Smooth muscle cell (in vitro differentiated cells): ENCODE data around the gene GINS2. TPM values are rescaled to one million over a fixed set of nuclear protein-coding genes. Genes with fewer than 3 reads are reported as not detected.

Experiments
- DNase-seq: peaks from one replicate; lab custom pipeline; 2025; ENCODE audit not compliant: unreplicated experiment; lab: John Stamatoyannopoulos, UW
- H2AFZ ChIP-seq: fragments of 200-600 bp; sonication (generic); 2 replicates; pipeline ENCODE4 v1.6.0; 2016; ENCODE audit warnings: antibody characterized with exemption, low read depth, mild to moderate bottlenecking
- H3F3A ChIP-seq: fragments of 200-600 bp; sonication (generic); 2 replicates; pipeline ENCODE4 v1.6.0; 2017; ENCODE audit warnings: antibody characterized with exemption, low read depth
- H3K27ac ChIP-seq: fragments of 200-600 bp; sonication (generic); 2 replicates; pipeline ENCODE4 v1.5.1; 2016; ENCODE audit warnings: low read depth, mild to moderate bottlenecking
- H3K27me3 ChIP-seq: fragments of 200-600 bp; sonication (generic); 2 replicates; pipeline ENCODE4 v1.6.1; 2016; ENCODE audit warnings: low read depth, mild to moderate bottlenecking
- H3K36me3 ChIP-seq: fragments of 200-600 bp; sonication (generic); 2 replicates; pipeline ENCODE4 v1.5.1; 2016; ENCODE audit warnings: low read depth
- H3K4me1 ChIP-seq: fragments of 200-600 bp; sonication (generic); 2 replicates; pipeline ENCODE4 v1.5.1; 2016; ENCODE audit warnings: low read depth
- H3K4me2 ChIP-seq: fragments of 200-600 bp; sonication (generic); 2 replicates; pipeline ENCODE4 v1.6.0; 2016; ENCODE audit warnings: mild to moderate bottlenecking
- H3K4me3 ChIP-seq: fragments of 200-600 bp; sonication (generic); 2 replicates; pipeline ENCODE4 v1.5.1; 2016; ENCODE audit warnings: mild to moderate bottlenecking
- H3K79me2 ChIP-seq: fragments of 200-600 bp; sonication (generic); 2 replicates; pipeline ENCODE4 v1.6.0; 2016; ENCODE audit warnings: low read depth, mild to moderate bottlenecking
- H3K9ac ChIP-seq: fragments of 200-600 bp; sonication (generic); 2 replicates; pipeline ENCODE4 v1.6.0; 2016; ENCODE audit warnings: low read depth
- H3K9me3 ChIP-seq: fragments of 200-600 bp; sonication (generic); replicated peaks from 2 replicates; pipeline ENCODE4 v1.5.1; 2016; ENCODE audit warnings: low read depth
- H4K20me1 ChIP-seq: fragments of 200-600 bp; sonication (generic); 2 replicates; pipeline ENCODE4 v1.6.0; 2016; ENCODE audit warnings: low read depth
- WGBS: methylation state at CpG from one replicate; pipeline ENCODE4 v1.1.7; 2016; ENCODE audit warnings: low lambda C conversion rate; 5-methylcytosine and 5-hydroxymethylcytosine counted together
- polyA plus RNA-seq: library from polyadenylated mRNA; unstranded; fragments of >200 nt; fragmentation: Nextera tagmentation; extraction: Ambion mirVana; gene quantifications from 2 replicates; pipeline ENCODE4 v1.2.1, GENCODE V29; 2016
- total RNA-seq: library from RNA; depleted of rRNA; stranded (reverse); fragments of >200 nt; gene quantifications from 2 replicates; pipeline ENCODE4 v1.2.3, GENCODE V29; 2014
- TF ChIP-seq, protein P1 (sequence below): fragments of 200-600 bp; sonication (generic); IDR thresholded peaks from 2 replicates; pipeline ENCODE4 v1.5.1; 2017; ENCODE audit warnings: borderline replicate concordance, mild to moderate bottlenecking, antibody characterized with exemption; ENCODE audit not compliant: insufficient read depth, poor library complexity, severe bottlenecking

GINS2 gene
- total and polyA plus RNA-seq, 2 experiments from 2014 or later, result 6.7 to 10.4 TPM

DNA sequence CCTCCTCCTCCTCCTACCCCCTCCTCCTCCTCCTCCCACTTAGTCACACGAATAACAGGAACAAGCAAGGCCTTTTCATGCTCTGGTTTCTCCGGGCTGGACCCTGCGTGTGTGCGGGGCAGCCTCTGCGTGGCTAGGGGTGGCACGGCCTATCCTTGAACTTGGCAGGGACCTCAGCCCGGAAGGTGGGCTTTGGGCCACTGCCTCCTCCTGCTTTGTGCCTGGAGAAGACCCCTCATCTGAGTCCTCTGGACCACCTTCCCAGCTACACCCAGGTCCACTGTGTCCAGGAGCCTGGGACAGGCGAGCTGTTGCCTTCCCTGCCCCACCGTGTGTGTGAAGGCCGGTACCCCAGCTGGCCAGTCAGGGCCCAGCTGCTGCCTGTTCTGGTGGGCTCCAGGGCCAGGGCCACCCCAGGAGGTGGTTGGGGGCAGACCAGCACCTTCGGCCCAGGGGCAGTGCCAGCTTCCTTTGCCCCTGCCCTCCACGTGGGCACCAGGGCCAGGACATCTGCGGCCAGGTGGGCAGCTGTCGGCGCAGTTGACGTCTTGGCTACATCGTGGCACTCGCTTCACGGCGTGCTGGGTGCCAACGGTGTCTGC is 35.4 kb downstream of the GINS2 start:
- no peak overlapping the region for H3K9ac ChIP-seq
- no peak overlapping the region for H3K4me3 ChIP-seq
- H3K27ac ChIP-seq, result no peak overlapping the region
- no peaks in the 10 kb centered on the region for H3F3A ChIP-seq
- WGBS, result 97% methylated on average over 20 of the region's 21 CpGs
- no peak overlapping the region for H3K4me2 ChIP-seq
- no peaks in the 10 kb centered on the region for H3K27me3 ChIP-seq
- peaks cover 7% of the 10 kb centered on the region for H3K4me1 ChIP-seq
- no peaks in the 10 kb centered on the region for H3K9me3 ChIP-seq
- H2AFZ ChIP-seq, result no peak overlapping the region
- H3K36me3 ChIP-seq, result no peaks in the 10 kb centered on the region
- TF ChIP-seq, protein P1, sequence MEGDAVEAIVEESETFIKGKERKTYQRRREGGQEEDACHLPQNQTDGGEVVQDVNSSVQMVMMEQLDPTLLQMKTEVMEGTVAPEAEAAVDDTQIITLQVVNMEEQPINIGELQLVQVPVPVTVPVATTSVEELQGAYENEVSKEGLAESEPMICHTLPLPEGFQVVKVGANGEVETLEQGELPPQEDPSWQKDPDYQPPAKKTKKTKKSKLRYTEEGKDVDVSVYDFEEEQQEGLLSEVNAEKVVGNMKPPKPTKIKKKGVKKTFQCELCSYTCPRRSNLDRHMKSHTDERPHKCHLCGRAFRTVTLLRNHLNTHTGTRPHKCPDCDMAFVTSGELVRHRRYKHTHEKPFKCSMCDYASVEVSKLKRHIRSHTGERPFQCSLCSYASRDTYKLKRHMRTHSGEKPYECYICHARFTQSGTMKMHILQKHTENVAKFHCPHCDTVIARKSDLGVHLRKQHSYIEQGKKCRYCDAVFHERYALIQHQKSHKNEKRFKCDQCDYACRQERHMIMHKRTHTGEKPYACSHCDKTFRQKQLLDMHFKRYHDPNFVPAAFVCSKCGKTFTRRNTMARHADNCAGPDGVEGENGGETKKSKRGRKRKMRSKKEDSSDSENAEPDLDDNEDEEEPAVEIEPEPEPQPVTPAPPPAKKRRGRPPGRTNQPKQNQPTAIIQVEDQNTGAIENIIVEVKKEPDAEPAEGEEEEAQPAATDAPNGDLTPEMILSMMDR, result no peak
- no peaks in the 10 kb centered on the region for H3K79me2 ChIP-seq
- no peak for DNase-seq
- H4K20me1 ChIP-seq, result peaks cover 79% of the 10 kb centered on the region

DNA sequence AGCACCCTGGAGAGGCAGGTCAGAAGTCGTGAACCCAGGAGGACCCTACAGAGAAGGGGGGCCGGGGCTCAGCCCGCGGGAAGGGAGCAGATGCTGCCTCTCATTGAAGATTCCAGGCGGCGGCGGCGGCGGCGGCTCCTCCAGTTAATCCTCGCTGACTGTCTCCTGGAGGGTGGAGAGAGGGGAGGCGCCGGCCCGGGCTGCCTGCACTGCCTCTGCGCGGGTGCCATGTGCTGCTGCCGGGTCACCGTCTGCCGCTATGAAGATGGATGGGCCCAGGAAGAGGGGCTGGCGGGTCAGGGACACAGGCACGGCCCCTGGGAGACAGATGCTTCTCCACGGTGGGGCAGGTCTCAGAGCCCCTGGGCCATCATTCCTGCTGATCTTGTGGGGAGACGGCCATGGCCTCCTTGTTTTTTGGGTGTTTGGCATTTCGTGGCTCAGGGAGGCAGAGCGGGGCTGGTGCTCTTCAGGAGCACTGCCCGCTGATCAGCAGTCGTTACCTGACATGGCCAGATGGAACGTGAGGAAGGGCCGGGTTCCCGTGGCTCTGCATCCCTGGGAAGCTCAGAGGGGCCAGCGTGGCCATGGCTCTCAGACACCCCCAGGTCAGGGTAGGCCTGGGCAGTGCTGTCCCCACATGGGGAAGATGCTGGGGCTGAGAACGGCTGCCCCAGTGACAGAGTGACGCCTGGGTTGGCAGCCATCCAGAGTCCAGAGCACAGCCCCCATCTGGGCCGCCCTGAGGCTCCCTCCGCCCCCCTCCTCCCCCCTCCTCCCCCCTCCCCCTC is 36.1 kb downstream of the GINS2 start:
- 80% methylated on average over 30 of the region's 35 CpGs for WGBS
- peaks cover 7% of the 10 kb centered on the region for H3K4me1 ChIP-seq
- H3K36me3 ChIP-seq, result no peaks in the 10 kb centered on the region
- no peaks in the 10 kb centered on the region for H3K9me3 ChIP-seq
- no peaks in the 10 kb centered on the region for H3K79me2 ChIP-seq
- no peak overlapping the region for H3K27ac ChIP-seq
- H3F3A ChIP-seq, result no peaks in the 10 kb centered on the region
- no peak overlapping the region for H3K4me2 ChIP-seq
- DNase-seq, result no peak
- peaks cover 87% of the 10 kb centered on the region for H4K20me1 ChIP-seq
- H2AFZ ChIP-seq, result no peak overlapping the region
- no peak overlapping the region for H3K4me3 ChIP-seq
- no peaks in the 10 kb centered on the region for H3K27me3 ChIP-seq
- TF ChIP-seq, protein P1, result no peak
- H3K9ac ChIP-seq, result no peak overlapping the region

DNA sequence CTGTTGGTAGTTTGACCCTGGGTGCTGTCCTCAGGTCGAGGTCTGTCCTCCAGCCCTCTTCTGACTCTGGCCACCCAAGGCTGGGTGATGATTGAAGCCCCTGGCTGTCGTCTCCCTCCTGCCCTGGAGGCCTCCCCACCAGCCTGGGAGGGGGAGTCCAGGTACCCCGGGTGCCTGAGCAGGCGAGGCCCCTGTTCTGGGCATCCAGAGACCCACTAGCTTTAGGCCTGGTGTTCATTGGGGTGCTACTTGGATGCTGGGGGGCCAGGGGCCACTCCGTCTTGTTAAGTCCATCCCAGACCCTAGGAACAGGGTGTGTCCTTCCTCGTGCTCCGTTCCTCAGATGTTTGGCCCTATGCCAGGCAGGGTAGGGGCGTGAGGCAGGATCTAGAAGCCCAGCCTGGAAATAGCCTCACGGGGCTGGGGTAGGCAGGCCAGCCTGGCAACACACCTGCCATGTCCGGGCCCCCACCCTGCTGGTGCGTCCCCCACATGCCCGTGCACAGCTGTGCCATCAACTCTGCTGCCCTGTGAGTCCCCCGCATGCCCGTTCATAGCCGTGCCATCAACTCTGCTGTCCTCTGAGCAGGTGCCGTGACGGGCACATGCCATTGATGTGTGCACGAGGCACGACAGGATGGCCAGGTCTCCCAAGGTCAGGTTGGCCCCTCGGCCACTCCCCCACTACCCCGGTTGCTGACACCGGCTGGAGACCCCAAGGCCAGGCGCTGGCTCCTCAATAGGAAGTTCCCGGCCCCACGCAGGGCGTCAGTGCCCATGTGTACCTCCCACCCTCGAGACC is 36.9 kb downstream of the GINS2 start:
- 94% methylated on average over 24 of the region's 27 CpGs for WGBS
- H3K9me3 ChIP-seq, result no peaks in the 10 kb centered on the region
- no peak overlapping the region for H3K4me2 ChIP-seq

More for the DNA sequence above, 36.9 kb downstream of the GINS2 start:
- H3K4me3 ChIP-seq, result no peak overlapping the region
- H3K9ac ChIP-seq, result no peak overlapping the region
- peaks cover 4% of the 10 kb centered on the region for H3K79me2 ChIP-seq
- no peaks in the 10 kb centered on the region for H3K36me3 ChIP-seq
- H4K20me1 ChIP-seq, result peaks cover 93% of the 10 kb centered on the region
- no peaks in the 10 kb centered on the region for H3K27me3 ChIP-seq
- H2AFZ ChIP-seq, result no peak overlapping the region
- TF ChIP-seq, protein P1, result no peak
- DNase-seq, result no peak
- no peak overlapping the region for H3K27ac ChIP-seq
- H3K4me1 ChIP-seq, result peaks cover 7% of the 10 kb centered on the region
- H3F3A ChIP-seq, result no peaks in the 10 kb centered on the region
